Brain pericyte (primary cell): ENCODE measurements around the gene PEMT.
"Not testable (repeated sequence)": the region's sequence is repeated elsewhere in the genome, so short reads cannot be mapped to it uniquely, and the experiment has no call there.

Experiments used
- DNase-seq: peaks from one replicate; pipeline ENCODE4 v3.0.0-alpha.2; 2012; ENCODE audit warnings: low read depth, low spot score

Gene PEMT, protein sequence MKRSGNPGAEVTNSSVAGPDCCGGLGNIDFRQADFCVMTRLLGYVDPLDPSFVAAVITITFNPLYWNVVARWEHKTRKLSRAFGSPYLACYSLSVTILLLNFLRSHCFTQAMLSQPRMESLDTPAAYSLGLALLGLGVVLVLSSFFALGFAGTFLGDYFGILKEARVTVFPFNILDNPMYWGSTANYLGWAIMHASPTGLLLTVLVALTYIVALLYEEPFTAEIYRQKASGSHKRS

GRCh38 chr17:17591355-17592298 is at the start of gene PEMT:
Gene PEMT (minus strand): TSS chr17:17591708. CDS start chr17:17591626, 82 bp downstream.
- DNase-seq = peak; percentile 91

GRCh38 chr17:17639661-17640270 is 48.3 kb upstream of the PEMT start:
- not testable (repeated sequence) for DNase-seq

DNA sequence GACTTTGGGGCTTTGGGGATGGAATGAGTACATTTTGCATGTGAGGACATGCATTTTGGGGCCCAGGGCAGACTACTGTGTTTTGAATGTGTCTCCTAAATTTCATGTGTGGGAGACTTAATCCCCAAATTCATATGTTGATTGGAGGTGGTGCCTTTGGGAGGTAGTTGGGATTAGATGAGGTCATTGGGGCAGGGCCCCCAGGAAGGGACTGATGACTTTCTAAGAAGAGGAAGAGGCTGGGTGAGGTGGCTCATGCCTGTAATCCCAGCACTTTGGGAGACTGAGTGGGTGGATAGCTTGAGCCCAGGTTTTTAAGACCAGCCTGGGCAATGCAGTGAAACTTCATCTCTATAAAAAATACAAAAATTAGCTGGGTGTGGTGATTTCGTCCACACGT is 47.0 kb upstream of the PEMT start:
- DNase-seq = no peak

GRCh38 chr17:17636272-17636885 is 44.9 kb upstream of the PEMT start:
- no peak for DNase-seq

DNA sequence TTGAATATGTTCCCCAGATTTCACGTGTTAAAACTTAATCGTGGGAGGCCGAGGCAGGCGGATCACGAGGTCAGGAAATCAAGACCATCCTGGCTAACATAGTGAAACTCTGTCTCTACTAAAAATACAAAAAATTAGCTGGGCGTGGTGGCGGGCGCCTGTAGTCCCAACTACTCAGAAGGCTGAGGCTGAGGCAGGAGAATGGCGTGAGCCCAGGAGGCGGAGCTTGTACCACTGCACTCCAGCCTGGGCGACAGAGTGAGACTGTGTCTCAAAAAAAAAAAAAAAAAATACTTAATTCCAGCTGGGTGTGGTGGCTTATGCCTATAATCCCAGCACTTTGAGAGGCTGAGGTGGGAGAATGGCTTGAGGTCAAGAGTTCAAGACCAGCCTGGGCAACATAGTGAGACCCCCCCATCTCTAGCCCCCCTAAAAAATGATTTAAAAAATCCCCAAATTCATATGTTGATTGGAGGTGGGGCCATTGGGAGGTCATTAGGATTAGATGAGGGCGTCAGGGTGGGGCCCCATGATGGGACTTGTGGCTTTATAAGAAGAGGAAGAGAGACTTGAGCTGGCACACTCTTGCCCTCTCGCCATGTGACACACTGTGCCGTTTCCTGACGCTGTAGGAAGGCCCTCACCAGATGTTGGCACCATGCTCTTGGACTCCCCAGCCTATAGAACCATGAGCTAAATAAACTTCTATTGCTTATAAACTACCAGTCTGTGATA is 44.2 kb upstream of the PEMT start:
- DNase-seq = not testable (repeated sequence)

DNA sequence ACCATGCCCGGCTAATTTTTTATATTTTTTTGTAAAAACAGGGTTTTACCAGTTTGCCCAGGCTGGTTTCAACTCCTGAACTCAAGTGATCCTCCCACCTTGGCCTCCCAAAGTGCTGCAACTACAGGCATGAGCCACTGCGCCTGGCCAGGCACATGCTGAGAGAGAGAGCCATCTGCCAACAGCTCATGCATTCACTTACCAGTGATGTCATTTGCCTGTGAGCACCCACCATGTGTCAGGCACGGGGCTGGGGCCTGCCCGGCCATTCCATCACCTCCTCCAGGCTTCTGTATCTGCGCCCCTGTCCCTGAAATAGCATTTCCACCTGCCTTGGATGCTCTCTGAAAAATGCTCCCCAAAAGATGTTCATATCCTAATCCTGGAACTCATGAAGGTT is 43.6 kb upstream of the PEMT start:
- DNase-seq = no peak

DNA sequence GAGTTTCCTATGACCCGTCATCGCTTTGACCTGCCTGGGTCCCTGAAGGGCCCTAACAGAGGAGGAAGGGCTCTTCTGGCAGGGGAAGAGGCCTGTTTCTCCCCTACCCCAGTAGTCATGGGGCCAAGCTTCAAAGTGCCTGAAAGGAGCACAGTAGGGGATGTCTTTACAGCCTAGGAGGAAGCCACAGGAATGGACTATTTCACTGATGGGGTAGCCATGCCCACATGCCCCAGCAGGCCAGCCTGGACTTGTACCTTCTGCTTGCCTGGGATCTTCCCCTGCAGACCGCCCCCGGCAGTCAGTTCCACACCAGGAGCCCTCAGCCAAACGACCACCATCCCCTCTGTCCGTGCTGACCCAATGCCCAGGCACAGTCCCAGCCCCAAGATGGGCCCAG is 41.8 kb upstream of the PEMT start:
- no peak for DNase-seq

DNA sequence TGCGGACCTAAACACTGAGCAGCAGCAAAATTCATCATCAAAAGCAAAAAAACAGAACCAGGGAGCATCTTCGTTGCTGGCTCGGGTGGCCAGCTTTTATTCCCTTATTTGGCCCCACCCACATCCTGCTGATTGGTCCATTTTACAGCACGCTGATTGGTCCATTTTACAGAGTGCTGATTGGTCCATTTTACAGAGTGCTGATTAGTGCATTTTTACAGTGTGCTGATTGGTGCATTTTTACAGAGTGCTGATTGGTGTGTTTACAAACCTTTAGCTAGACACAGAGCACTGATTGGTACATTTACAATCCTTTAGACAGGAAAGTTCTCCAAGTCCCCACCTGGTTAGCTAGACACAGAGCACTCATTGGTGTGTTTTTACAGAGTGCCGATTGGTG is 41.2 kb upstream of the PEMT start:
- DNase-seq = not testable (repeated sequence)

DNA sequence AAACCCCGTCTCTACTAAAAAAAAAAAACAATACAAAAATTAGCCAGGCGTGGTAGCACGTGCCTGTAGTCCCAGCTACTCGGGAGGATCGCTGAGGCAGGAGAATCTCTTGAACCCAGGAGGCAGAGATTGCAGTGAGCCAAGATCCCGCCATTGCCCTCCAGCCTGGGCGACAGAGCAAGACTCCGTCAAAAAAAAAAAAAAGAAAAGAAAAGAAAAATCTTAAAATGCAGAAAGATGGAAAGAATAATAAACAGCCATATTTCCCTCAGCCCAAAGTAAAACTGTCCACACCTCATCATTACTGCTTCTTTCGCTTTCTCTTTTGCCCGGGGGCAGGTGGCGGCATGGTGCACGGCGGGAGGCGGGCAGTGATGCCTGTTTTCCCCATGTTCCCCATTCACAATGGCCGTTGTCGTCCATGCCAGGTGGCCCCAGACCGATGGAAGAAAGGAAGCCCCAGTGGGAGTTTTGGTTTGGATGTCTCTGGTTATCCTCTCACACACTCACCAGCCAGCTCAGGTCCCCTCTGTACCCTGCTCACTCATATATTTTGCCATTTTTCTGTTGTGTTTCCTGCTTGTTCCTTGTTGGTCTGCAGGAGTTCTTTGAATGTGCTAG is 37.0 kb upstream of the PEMT start:
- DNase-seq = no peak

- no peak for DNase-seq
Observed at GRCh38 chr17:17626840-17627239, 35.3 kb upstream of the PEMT start.

GRCh38 chr17:17626151-17626805 is 34.8 kb upstream of the PEMT start:
- no peak for DNase-seq

GRCh38 chr17:17624741-17625140 is 33.2 kb upstream of the PEMT start:
- DNase-seq = no peak

- DNase-seq = no peak
Observed at GRCh38 chr17:17623904-17624303, 32.4 kb upstream of the PEMT start.

GRCh38 chr17:17621254-17621653 is 29.7 kb upstream of the PEMT start:
- DNase-seq = no peak

DNA sequence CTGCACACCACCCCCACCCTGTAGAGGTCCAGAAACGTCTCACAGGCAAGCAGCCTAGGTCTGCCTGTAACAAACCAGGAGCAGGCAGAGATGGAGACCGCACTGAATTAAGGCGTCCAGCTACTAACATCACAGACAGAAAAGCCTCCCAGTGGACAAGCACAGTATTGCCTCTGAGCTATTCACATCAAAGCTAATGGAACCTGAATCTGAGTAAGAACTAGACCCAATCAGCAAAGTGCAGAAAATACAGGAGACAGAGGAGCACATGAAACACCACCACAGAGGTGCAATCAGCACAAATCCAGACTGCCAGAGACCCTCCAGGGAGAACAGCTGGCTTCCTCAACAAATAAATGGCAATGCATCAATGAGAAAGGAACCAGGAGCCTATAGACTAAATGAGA is 22.2 kb upstream of the PEMT start:
- no peak for DNase-seq

DNA sequence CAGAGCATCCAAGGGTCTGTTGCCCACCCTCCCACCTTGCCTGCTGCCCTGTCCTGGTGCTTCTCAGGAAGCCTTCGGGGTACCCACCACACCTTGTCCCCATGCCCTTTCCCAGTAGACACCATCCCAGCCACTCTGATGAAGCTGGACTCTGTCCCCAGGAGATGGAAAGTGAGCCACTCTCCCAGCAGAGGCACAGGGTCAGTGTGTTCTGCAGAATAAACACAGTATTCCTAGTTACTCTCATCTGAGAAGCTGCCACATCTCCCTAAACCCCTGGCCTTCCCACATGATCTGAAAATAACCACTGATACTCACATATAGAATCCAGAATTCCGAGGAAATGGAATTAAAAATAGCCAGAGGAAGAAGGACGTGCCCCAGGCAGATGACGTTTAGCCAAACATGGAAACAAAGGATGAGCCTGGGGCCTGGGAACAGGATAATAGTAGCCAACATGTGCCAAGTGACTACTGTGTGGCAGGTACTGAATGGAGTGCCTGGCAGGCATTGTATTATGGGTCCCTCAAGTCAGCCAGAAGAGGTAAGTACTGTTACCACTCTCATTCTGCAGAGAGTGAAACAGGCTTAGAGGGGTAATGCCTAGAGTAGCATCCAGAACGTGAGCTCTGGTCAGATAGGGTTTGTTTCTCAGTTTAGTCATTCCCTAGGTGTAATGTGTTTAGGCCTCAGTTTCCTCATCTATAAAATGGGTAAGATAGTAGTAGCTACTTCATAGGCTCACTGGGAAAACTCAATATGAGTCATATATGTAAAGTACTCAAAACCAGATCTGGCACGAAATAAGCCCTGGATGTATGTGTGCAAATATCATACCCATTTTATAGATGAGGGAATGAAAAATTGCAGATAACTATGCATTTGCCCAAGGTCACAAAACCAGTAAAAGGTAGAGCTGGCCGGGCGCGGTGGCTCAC is 20.8 kb upstream of the PEMT start:
- no peak for DNase-seq

GRCh38 chr17:17609121-17609520 is 17.6 kb upstream of the PEMT start:
- DNase-seq = no peak

DNA sequence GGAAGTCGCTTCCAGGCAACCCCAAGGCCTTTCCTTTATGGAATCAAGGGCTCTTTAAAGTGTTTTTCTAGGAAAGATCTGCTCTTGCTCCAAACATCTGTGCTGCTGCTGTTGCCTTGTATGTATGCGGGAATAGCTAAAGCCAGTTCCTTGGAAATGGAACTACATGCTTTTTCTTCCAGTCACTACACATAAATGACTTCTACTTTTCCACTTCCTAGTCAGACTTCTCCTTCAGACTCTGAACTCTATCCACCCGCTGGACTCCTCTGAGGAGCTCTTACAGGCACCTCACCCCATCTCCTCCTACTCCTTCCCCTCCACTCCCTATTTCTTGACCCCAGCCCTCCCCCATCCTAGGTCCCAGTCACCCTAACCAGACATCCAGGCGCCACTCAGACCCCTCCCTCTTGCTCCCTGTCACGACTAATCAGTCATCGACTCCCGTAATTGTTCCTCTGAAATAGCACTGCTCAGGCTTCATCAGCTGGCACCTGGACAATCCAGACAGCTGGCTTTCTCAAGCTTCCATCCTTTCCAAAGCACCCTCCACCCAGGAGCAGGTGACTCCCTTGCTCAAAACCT is 15.0 kb upstream of the PEMT start:
- DNase-seq = no peak

- DNase-seq = no peak
Observed at GRCh38 chr17:17605729-17606088, 14.2 kb upstream of the PEMT start.
